HG03139 (cell line): ENCODE data around the gene CACNA1I.
"Not testable (repeated sequence)": the region's sequence is repeated elsewhere in the genome, so short reads cannot be mapped to it uniquely, and the experiment has no call there.

Source experiments
- ATAC-seq: cut with Tn5 transposase; IDR thresholded peaks from one replicate; pipeline ENCODE4 v1.9.1; 2021; ENCODE audit not compliant: unreplicated experiment

The CACNA1I gene

GRCh38 chr22:39731481-39731880 lies 160.9 kb downstream of the CACNA1I start:
- ATAC-seq: no peak

- no peak for ATAC-seq
These were observed 161.5 kb downstream of the CACNA1I start for GRCh38 chr22:39731881-39732555.

- no peak for ATAC-seq
These were observed 162.1 kb downstream of the CACNA1I start for GRCh38 chr22:39732625-39733024.

GRCh38 chr22:39733191-39733590 lies 162.6 kb downstream of the CACNA1I start:
- no peak for ATAC-seq

GRCh38 chr22:39734046-39734445 lies 163.5 kb downstream of the CACNA1I start:
- not testable (repeated sequence) for ATAC-seq

DNA sequence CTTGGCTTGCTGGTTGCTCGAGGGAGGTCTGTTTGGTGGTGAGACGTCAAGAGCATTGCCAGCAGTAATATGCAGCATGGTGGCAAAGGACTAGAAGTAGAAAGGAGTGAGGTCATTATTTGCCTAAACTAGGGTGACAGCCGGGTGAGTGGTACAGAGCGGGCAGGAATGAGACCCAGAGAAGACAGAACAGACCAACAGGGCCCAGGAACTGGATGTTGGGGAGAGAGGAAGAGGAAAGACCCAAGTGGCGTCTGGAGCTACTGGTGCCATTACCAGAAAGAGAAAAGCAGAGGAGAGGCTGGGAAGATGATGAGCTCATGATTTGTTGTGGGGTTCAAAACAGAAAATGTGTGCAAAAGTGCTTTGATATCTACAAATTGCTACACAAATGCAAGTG lies 164.3 kb downstream of the CACNA1I start:
- no peak for ATAC-seq

DNA sequence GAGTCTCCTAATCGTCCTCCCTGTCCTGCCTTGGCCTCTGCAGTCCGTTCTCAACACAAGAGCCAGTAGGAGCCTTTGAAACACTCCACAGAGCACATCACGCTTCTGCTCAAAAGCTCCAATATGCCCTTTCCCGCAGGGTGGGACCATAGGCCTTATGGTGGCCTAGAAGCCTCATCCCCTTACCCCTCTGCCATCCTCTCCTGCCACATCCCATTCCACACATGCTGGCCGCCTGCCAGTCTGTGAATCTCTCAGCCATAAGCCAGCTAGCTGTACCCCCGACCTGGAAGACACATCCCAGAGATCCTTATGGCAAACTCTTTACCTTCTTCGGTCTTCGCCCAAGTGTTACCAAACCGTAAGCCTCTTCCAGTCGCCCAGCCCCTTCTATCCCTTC lies 165.2 kb downstream of the CACNA1I start:
- no peak for ATAC-seq

DNA sequence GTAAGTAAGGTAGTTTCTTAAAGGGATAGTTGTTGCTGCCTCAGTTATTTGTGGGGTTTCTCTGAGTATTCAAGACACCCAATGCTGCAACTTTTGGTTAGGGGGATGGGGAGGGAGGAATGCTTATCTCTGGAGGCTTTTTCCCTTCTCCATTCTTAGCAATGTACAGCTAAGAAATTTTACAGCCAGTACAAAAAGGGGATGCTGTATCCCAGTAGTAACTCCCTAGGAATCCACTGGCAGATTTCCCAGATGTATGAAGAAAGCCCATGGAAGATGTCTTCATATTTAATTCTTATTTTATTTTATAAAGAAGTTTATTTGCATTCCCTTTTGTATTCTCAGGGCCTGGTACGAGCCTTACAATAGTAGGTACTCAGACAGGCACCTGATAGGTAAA lies 168.2 kb downstream of the CACNA1I start:
- ATAC-seq: no peak
